Measurements from ENCODE around the gene ITGA11.
"Not testable (repeated sequence)": the region's sequence is repeated elsewhere in the genome, so short reads cannot be mapped to it uniquely, and the experiment has no call there.

Gene ITGA11

DNA sequence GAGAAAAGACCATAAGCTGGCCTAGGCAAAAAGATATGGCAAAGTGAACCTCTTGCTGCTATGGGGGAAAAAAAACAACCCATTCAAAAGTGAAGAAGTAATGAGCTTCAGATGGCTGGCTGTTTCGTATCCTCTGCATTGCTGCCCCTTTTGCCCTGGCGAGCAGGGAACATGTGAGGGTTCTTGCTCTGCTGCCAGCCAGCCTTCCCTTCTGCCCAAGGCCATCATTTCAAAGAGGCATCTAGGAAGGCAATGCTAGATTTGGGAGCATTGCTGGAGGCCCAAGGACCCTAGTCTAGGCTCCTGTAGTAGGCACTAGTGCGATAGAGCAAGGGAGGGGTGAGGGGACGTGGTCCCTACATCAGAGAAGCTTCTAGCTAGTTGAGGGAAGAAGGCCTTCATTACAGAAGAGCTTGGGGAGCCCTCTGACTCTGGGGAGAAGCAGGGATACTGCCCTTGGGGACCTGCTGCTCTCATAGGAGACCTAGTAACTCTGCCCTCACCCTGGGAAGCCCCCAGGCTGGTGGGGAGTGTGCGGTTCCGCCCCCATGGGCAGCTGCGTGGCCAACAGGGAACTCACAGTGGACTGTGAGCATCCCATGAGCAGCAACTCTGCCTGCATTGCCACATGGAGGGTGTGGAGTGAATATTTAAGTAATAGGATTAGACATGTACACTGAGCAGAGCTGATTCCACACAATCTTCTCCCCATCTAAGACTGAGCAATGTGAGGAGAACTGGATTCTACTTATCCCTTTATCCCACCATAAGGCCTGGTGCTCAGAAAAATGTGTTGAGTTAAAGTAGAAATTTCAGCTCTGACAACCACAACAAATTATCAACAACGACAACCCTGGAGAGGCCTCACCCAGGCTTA is 21.3 kb downstream of the ITGA11 start:
- no peak for DNase-seq

DNA sequence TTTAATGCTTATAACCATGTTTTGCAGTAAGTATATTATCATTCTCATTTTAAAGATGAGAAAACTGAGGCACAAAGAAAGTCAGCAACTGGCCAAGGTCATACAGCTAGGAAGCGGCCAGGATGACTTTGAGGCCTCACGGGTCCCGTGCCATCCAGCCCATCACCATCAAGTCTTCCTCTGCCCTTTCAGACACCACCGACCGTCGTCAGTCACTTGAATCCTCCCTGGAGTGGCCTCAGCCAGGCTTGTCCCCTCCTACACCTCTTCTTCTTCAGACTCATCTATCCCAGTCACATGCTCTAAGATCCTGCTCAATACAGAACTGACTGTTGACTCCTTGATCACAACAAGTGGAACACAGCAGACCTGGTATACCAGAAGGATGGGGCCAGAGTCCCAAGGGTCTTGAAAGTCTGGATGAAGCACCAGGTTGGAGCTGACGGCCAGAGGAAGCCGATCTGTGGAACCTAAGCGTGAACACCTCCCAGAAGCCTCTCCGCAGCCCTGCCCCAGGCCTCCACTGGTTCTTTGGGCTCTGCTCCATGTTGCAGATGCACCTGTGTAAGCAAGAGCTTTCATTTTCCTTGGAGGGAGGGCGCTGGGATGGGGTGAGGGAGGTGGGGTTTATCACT is 22.1 kb downstream of the ITGA11 start:
- no peak for DNase-seq

DNA sequence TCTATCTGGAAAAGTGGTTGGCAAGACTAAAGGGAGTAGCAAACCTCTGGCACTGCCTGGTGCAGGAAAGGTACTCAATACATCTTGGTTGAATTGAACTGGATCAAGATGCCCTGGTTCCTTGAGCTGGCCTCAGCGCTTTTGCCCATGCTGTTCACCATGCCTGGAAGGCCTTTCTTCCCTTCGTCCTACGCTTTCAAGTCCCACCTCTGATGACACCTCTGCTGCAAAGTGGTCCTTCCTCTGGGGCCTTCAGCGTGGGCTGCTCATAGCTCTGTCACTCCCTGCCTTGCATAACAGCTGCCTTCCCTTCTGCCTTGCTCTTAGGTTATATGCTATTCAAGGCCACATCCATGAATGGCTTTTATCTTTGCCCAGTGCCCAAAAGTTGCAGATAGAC is 23.0 kb downstream of the ITGA11 start:
- DNase-seq, result no peak

DNA sequence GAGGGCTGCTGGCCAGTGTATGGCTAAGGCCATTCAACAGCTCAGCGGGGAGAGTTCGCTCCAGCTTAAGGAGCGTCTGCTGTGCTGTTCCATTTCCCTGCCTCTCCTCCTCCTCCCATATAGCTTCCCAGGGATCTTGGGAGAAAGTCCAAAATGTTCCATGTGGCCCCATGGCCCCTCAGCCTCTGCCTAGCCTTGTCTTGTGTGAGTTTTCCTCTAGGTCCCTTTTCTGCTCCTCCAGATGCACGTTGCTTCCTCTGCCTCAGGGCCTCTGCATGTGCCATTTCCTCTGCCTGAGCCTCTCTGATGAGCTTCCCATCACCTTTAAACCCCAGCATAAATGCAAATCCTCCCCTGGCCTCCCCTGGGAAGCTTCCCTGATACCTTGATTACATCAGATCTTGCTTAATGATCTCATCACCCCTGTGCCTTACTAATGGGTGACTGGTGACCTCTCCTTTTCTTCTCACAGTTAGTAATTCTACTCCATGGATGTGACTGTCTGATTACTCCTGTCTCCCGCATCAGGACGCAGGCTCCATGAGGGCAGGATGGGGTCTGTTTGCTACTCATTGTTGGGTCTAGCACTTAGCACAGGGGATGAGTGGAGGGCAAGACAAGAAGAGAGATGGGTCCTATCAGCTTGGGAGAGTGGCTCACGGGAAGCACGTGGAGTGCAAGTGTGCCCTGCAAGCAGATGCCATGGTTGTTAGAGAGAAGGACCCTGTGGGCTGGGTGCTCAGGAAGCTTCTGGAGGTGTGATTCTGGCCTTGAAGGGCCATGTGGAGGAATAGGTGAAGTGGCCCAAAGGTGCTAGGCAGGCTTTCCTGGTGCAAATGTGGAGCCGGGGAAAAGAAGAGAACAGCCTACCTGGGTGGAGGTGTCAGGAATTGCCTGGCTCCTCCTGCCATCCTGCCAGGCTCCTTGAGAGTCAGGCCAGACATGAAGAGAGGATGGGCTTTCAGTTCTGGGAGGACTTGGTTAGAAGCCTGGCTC is 23.8 kb downstream of the ITGA11 start:
- DNase-seq, result no peak

DNA sequence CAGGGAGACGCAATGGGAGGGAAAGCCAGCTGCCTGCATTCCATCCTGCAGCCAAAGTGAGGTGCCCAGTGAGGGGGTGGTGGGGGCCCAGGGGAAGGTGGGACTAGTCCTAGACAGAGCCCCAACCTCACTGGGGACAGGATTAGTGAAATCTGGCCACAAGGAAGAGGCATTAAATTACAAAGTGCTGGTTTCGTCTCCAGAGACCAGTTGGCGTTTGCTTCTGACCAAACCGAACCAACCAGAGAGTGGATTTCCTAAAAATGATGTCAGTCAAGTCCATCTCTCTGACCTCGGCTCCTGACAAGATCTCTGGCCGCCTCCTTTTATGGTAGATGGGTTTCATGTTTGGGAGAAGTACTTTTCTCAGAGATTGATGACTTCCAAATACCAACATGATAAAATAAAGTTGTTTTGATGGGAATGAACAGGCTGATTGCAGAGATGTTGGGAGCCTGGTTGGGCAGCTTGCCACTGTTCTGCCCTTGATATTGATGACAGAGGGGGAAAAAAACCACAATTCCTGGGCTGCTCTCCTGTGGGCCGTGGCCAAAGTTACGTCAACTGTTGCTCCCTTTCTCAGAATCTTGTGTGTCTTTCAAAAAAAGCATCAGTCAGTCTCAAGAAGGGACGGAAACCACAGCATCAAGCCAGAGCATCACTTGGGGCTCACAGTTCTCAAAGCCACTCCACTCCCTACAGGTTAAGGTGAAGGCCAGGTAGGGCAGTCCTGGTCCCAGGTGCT is 24.6 kb downstream of the ITGA11 start:
- DNase-seq, result no peak

DNA sequence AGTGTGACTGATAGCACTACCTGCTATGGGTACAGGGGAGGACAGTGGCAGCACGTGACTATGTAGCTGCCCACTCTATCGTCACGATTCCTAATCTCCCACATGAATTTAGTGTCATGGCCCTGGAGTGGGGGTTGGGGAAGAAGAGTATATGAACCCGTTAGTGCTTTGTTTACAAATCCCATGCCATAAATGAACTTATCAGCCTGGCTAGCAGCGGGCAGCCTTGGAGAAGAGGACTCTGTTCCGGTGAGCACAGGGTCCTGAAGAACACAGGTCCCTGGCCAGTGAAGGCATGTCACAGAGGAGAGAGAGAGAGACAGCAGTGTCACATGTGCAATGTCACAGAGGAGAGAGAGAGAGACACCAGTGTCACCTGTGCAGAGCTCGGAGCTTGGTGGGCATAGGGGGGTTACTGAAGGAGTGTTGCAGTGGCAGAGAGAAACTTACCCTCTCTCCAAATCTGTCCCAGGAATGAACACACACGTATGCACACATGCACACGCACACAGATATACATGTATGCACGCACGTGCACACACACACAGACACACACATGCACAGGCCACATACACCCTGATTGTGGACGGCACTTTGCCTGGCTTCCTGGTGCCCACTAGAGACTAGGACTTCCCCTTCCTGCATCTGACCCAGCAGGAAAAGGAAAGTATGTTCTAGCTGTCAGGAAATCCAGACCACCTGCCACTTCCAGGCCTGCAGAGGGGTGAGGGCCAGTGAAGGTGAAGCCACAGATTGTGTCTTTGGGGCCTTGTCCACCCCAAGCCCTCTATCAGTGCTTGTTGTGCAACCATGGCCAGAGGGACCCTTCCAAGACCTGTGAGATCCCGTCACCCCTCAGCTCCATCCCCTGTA is 26.3 kb downstream of the ITGA11 start:
- no peak for DNase-seq

DNA sequence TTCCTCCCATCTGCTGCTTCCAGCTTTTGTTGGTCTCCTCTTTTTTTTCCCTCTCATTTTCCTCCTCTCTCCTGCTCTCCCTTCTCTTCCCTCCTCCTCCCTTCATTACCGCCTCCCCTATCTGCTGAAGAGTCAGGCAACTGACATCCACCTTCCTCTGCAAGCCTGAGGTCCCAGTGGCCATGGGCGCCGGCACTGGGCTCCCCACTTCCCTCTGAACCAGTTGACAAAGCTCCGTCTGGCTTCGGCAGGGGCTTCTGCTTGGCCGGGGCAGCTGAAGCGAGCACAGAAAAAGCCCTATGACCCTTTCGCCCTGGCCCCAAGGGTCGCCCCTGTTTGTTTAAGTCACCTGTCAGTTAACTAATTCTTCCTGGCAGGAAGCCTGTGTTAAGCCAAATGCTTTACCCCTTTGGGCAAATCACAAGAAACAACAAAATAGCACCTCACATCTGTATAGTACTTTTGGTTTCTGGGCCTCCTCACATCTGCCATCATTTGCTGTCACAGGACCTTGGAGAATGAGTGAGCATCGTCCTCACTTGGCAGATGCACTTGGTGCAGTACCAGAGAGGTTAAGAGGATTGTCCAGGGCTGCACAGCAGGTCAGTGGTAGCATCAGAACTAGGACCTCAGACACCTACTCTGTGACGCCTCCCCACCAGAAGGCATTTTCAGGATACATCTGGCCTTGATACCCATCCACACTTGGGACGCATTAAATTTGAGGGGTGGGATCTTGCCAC is 27.7 kb downstream of the ITGA11 start:
- no peak for DNase-seq

DNA sequence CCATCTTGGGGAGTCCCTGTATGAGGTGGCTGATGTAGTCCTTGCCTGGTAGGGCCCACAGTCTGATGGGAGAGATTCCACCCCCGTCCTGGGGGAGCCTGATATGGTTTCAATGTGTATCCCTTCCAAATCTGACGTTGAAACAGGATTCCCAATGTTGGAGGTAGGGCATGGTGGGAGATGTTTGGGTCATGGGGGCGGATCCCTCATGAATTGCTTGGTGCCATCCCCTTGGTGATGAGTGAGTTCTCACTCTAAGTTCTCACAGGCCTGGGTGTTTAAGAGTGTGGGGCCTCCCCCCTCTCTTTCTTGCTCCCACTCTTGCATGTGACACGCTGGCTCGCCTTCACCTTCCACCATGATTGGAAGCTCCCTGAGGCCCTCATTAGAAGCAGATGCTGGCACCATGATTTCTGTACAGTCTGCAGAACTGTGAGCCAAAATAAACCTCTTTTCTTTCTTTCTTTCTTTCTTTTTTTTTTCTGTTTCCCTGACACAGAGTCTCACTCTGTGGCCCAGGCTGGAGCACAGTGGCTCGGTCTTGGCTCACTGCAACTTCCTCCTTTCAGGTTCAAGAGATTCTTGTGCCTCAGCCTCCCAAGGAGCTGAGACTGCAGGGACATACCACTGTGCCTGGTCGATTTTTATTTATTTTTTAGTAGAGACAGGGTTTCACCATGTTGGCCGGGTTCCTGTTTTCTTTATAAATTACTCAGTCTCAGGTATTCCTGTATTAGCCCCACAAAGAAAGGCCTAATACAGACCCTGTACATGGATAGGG is 28.6 kb downstream of the ITGA11 start:
- no peak for DNase-seq

DNA sequence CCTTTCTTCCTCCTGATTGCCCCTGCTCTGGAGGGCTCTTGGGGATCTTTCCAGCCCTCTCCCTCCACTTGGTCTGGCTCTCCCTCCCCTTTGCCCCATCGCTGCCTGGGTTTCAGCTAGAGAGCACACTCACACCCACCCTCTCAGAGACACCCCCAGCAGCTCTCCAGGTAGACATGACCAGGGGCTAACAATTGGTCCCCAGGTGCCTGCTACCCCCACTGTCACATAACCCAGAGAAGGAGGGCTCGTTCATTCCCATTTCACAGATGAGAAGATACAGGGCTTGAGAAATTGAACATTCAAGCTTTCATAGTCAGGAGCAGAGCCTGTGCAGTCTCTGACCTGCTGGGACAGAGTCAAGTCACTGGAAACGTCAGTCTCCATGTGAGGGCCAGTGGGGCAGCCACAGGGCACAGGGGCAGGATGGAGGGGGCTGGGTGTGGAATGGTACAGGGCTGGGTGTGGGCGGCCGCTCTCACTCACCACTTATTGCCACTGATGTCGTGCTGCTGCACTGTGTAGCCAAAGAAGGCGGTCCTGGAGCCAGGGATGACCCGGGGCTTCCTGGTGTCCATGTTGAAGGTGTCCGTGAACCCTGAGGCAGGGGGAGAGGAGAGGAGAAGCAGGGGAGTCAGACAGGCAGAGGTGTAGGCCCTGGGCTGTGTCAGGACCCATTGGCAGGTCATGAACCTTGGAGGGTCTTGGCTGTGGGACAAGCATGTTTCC is 29.4 kb downstream of the ITGA11 start:
- no peak for DNase-seq

DNA sequence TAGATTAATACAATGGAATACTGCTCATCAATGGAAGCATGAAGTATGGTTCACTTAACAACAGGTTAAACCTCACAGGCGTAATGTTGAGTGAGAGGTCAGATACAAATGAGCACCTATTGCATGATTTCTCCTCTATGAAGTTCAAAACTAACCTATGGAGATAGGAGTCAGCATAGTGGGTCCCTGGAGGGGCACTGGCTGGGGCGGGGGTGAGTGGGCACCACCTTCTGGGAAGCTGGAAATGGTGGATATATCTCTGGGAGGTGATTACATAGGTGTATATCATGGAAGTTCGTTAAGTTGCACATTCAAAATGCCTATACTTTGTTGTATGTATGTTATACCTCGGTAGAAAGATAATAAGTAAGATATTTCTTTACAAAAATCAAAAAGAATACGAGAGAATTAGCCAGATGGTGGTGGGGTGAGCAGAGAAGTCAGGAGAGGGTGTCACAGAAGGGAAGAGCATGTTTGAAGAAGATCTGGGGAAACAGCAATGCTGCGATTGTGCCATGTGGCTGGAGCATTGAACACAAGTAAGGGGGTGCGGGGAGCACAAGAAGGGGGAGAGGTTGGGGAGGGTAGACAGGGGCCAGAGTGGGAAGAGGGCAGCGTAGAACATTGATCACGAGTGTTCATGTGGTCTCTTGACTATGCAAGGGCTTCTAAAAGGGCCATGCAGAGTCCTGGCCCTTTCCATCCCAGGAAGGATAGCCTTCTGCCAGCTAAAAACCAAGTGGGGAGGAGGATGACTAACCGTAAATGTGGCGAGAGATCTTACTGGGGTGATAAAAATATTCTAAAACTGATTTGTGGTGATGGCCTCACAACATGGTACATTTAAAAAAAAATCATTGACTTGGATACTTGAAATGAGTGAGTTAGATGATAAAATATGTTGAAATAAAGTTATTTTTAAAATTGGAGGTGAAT is 30.2 kb downstream of the ITGA11 start:
- no peak for DNase-seq

DNA sequence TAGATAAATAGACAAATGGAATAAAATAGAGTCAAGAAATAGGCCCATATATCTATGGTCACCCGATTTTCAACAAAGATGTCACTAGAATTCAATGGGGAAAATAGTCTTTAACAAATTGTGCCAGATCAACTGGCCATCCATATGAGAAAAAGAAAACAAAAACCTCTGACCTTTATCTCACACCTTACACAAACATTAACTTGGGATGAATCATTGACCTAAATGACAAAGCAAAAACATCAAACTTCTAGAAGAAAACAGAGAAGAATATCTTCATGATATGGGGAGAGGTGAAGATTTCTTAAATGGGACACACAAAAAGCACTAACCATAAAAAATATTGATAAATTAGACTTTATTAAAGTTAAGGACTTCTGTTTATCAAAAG is 31.9 kb downstream of the ITGA11 start:
- no peak for DNase-seq

DNA sequence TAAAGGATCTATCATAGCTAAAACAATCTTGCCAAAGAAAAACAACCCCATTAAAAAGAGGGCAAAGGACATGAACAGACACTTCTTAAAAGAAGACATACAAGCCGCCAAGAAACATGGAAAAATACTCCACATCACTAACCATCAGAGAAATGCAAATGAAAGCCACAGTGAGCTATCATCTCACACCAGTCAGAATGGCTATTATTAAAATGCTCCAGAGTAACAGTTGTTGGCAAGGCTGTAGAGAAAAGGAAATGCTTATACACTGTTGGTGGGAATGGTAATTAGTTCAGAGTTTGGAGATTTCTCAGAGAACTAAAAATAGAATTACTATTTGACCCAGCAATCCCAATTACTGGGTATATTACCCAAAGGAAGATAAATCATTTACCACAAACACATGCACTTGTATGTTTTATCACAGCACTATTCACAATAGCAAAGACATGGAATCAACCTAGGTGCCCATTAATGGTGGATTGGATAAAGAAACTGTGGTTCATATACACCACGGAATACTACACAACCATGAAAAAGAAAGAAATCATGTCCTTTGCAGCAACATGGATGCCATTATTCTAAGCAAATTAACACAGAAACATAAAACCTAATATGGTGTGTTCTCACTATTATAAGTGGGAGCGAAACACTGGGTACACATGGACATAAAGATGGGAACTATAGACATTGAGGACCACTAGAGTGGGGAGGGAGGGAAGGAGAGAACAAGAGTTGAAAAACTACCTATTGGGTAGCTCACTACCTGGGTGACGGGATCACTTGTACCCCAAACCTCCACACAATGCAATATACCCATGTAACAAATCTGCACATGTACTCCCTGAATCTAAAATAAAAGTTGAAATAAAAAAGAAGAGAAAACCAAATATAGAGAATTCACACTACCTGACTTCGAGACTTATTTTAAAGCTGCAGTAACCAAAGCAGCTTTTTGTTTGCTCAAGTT is 32.6 kb downstream of the ITGA11 start:
- DNase-seq, result no peak

DNA sequence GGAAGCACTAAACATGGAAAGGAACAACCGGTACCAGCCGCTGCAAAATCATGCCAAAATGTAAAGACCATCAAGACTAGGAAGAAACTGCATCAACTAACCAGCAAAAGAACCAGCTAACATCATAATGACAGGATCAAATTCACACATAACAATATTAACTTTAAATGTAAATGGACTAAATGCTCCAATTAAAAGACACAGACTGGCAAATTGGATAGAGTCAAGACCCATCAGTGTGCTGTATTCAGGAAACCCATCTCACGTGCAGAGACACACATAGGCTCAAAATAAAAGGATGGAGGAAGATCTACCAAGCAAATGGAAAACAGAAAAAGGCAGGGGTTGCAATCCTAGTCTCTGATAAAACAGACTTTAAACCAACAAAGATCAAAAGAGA is 34.0 kb downstream of the ITGA11 start:
- not testable (repeated sequence) for DNase-seq

DNA sequence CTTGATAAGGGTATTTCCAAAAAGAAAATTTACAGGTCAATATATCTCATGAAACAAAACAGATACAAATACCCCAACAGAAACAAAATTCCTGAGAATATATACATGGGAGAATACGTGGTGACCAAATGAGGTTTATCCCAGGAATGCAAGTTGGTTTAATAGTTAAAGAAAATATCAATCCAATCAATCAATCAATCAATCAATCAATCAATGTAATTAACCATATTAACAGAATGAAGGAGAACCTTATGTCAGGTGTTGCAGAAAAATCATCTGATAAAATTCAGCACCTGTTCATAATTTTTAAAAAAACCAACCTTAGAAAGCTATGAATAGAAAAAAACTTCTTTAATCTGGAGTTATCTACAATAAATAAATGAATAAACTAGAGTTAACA is 35.9 kb downstream of the ITGA11 start:
- DNase-seq, result no peak

DNA sequence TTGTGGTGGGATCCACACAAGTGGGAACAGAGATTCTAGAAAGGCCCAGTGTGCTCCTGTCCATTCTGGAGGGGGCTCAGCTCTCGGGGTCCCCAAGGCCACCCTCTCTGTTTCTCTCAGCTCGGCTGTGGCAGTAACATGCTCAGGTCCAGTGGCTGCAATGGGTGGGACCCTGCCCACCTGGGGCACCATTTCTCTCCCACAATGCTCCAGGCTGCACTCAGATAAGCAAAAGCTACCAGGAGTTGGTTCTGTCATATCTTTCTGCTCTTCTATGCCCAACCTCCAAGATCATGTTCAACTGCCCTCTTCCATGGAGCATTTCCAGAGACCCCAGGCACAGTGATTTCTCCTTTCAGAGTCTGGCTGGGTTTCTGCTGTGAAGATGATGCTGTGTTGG is 40.8 kb downstream of the ITGA11 start:
- no peak for DNase-seq

Data from T-helper 2 cell (primary cell).